Testis (tissue), 3 donors: Measurements from ENCODE around the gene FAM117B. TPM values are rescaled to one million over a fixed set of nuclear protein-coding genes. Genes with fewer than 3 reads are reported as not detected.
"Not testable (repeated sequence)": the region's sequence is repeated elsewhere in the genome, so short reads cannot be mapped to it uniquely, and the experiment has no call there.

Experiments
- DNase-seq: peaks from one replicate; pipeline ENCODE4 v3.0.0-alpha.2; 2019
- H3K27ac ChIP-seq, 2 donors: fragments of 200-600 bp; sonication (generic); one replicate each; pipeline ENCODE4 v1.5.1; 2019
- H3K27me3 ChIP-seq: fragments of 200-600 bp; sonication (generic); one replicate; pipeline ENCODE4 v1.5.1; 2019
- H3K36me3 ChIP-seq: fragments of 200-600 bp; sonication (generic); one replicate; pipeline ENCODE4 v1.5.1; 2017; ENCODE audit warnings: low read depth; ENCODE audit errors: missing control alignments
- H3K4me1 ChIP-seq: fragments of 200-600 bp; sonication (generic); one replicate; pipeline ENCODE4 v1.5.1; 2019
- H3K4me3 ChIP-seq, 2 donors: fragments of 200-600 bp; sonication (generic); one replicate each; pipeline ENCODE4 v1.5.1; 2017 to 2019
- H3K9me3 ChIP-seq: fragments of 200-600 bp; sonication (generic); one replicate; pipeline ENCODE4 v1.5.1; 2017
- POLR2A ChIP-seq: fragments of 450-650 bp; IDR thresholded peaks from one replicate; pipeline ENCODE4 v1.6.1; 2017; ENCODE audit warnings: antibody characterized with exemption, mild to moderate bottlenecking, moderate library complexity
- WGBS, 2 donors: methylation state at CpG; one replicate each; pipeline ENCODE4 v1.1.5; 2018; 5-methylcytosine and 5-hydroxymethylcytosine counted together
- intact Hi-C: fragments of 100-400 bp; cut with DNase I; formaldehyde crosslinking; loops from one replicate; pipeline ENCODE4 v1.15.1; 2023; ENCODE audit warnings: low total_unique reads
- polyA plus RNA-seq: library from polyadenylated mRNA; stranded (reverse); fragments of 350-450 nt; fragmentation: Illumina TruSeq; extraction: RNeasy Lipid Tissue Mini Kit (QIAGEN cat#74804); gene quantifications from one replicate; pipeline ENCODE4 v1.2.3, GENCODE V29; 2014; ENCODE audit warnings: low read depth, low replicate concordance; ENCODE audit not compliant: insufficient read depth
- total RNA-seq, 2 donors: library from RNA; depleted of rRNA; stranded (reverse); fragments of >200 nt; gene quantifications; one replicate each; pipeline ENCODE4 v1.2.3, GENCODE V29; 2016
- TF ChIP-seq, protein P1 (sequence below), 3 experiments: fragments of 450-650 bp in 2 of 3; fragments of 200-600 bp in 1 of 3; sonication (generic) in 1 of 3; IDR thresholded peaks; one replicate each; pipeline ENCODE4 v1.5.1; 2016 to 2019; ENCODE audit warnings: antibody characterized with exemption in 3 of 3, mild to moderate bottlenecking in 2 of 3, moderate library complexity in 1 of 3

FAM117B gene
- total and polyA plus RNA-seq, 3 donors from 2014 or later, result 9.8 to 34.7 (median 28.0) TPM

DNA sequence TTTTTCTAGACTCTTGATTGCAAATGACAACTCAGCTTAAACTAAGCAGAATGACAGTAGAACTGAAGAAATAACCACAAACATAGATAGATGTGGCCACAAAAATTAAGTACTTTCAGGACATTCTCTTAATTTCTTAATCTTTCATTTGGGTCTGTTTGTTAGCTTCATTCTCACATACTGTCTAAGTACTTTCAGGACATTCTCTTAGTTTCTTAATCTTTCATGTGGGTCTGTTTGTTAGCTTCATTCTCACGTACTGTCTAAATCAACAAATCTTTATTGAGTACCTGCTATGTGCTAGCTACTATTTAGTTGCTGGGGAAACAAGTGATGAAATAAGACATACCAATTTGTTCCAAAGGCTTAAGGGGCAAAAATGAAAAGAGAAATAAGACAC is 35.1 kb downstream of the FAM117B start:
- no peaks in the 10 kb centered on the region for H3K4me1 ChIP-seq
- no peak overlapping the region for H3K27ac ChIP-seq
- DNase-seq, result no peak
- TF ChIP-seq POLR2A, result no peak
- TF ChIP-seq, protein P1, sequence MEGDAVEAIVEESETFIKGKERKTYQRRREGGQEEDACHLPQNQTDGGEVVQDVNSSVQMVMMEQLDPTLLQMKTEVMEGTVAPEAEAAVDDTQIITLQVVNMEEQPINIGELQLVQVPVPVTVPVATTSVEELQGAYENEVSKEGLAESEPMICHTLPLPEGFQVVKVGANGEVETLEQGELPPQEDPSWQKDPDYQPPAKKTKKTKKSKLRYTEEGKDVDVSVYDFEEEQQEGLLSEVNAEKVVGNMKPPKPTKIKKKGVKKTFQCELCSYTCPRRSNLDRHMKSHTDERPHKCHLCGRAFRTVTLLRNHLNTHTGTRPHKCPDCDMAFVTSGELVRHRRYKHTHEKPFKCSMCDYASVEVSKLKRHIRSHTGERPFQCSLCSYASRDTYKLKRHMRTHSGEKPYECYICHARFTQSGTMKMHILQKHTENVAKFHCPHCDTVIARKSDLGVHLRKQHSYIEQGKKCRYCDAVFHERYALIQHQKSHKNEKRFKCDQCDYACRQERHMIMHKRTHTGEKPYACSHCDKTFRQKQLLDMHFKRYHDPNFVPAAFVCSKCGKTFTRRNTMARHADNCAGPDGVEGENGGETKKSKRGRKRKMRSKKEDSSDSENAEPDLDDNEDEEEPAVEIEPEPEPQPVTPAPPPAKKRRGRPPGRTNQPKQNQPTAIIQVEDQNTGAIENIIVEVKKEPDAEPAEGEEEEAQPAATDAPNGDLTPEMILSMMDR (IDR thresholded peaks at IDR 0.05), result no peak
- H3K4me3 ChIP-seq, result no peak overlapping the region
- WGBS, 2 donors, result 61 to 73% methylated on average over 1 of the region's 1 CpG
- H3K27me3 ChIP-seq, result no peaks in the 10 kb centered on the region
- intact Hi-C loops, result no loop called here
- H3K36me3 ChIP-seq, result no peaks in the 10 kb centered on the region
- no peaks in the 10 kb centered on the region for H3K9me3 ChIP-seq

DNA sequence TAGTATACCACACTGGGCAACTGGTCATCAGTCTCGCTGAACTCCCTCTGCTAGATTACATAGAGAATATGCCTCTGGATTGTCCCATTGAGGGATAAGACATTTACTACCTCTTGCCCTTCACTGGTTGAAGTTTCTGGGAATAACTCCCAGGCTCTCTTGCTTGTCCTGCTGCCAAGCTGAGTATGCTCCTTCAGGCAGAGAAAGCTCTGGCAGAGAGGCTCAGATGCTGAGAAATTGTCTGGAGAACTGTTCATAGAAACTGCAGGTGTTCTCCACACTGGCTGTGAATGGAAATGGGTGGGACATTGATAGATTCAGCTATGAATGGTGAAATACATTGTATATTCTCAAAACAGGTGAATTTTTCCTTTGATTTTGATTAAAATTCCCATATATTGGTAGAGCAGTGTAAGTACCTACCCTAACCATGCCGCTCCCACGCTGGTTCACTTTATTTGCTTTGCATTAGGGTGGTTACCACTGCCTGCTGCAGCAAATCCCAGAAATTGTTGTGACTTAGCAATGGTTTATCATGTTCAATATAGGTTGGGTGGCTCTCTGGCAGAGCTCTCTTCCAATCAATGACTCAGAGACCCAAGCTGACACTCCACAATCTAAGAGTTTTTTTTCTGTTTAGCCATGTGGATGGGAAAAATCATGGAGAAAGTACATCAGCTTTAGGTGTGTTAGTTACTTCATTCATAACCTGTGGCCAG is 36.7 kb downstream of the FAM117B start:
- peak; percentile 25 for DNase-seq
- TF ChIP-seq POLR2A, result no peak
- TF ChIP-seq, protein P1 (IDR thresholded peaks at IDR 0.05), result no peak
- no peaks in the 10 kb centered on the region for H3K4me1 ChIP-seq
- no peak overlapping the region for H3K27ac ChIP-seq
- intact Hi-C loops, result no loop called here
- H3K36me3 ChIP-seq, result no peaks in the 10 kb centered on the region
- no peaks in the 10 kb centered on the region for H3K27me3 ChIP-seq
- H3K9me3 ChIP-seq, result no peaks in the 10 kb centered on the region
- H3K4me3 ChIP-seq, result no peak overlapping the region
- 81 to 95% methylated on average over 3 of the region's 3 CpGs for WGBS, 2 donors

DNA sequence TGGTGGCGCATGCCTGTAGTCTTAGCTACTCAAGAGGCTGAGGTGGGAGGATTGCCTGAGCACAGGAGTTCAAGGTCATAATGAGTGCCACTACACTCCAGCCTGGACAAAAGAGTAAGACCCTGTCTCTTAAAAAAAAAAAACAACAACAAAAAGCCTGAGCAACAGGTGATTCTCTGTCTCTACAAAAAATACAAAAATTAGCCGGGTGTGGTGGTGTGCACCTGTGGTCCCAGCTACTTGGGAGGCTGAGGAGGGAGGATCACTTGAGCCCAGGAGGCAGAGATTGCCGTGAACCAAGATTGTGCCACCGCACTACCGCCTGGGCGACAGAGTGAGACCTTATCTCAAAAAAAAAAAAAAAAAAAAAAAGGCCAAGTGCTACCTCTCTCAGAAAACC is 40.3 kb downstream of the FAM117B start:
- intact Hi-C loops, H3K4me3 ChIP-seq, H3K27ac ChIP-seq, H3K27me3 ChIP-seq, H3K9me3 ChIP-seq, DNase-seq, H3K4me1 ChIP-seq, H3K36me3 ChIP-seq: not testable (repeated sequence)
- WGBS, 2 donors, result 95 to 96% methylated on average over 6 of the region's 6 CpGs

GRCh38 chr2:202679980-202680379 is 45.2 kb downstream of the FAM117B start:
- no peaks in the 10 kb centered on the region for H3K9me3 ChIP-seq
- H3K4me3 ChIP-seq, result no peak overlapping the region
- H3K36me3 ChIP-seq, result no peaks in the 10 kb centered on the region
- no peak overlapping the region for H3K27ac ChIP-seq
- 87 to 93% methylated on average over 3 of the region's 3 CpGs for WGBS, 2 donors
- intact Hi-C loops, result no loop called here
- DNase-seq, result no peak
- no peak for TF ChIP-seq POLR2A
- TF ChIP-seq, protein P1 (IDR thresholded peaks at IDR 0.05), result no peak
- H3K4me1 ChIP-seq, result no peaks in the 10 kb centered on the region
- no peaks in the 10 kb centered on the region for H3K27me3 ChIP-seq

DNA sequence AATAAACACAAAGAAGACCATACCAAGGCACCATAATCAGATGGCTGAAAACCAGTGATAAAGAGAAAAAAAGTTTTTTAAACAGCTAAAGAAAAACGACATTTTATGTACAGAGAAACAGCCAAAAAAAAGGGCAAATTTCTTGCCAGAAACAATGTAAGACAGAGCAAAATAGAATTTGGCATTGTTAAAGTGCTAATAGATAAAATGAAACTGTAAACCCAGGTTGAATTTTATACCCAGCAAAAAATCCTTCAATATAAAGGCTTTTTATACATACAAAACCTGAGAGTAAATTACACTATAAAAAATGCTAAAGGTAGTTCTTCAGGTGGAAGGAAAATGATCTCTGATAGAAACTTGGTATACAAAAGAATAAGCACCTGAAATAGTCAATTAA is 45.7 kb downstream of the FAM117B start:
- no peak for DNase-seq
- Histone ChIP-seq H3K36me3 (no peaks in the 10 kb centered on the region), H3K27me3 (no peaks in the 10 kb centered on the region), H3K4me1 (no peaks in the 10 kb centered on the region), H3K9me3 (no peaks in the 10 kb centered on the region), H3K4me3 (no peak overlapping the region), H3K27ac (no peak overlapping the region)
- TF ChIP-seq, protein P1 (IDR thresholded peaks at IDR 0.05), result no peak
- no peak for TF ChIP-seq POLR2A
- 76 to 77% methylated on average over 1 of the region's 1 CpG for WGBS, 2 donors
- intact Hi-C loops, result no loop called here
